RWPE1 (cell line): ENCODE results near the gene IFRD1.

Experiments
- CTCF ChIA-PET: fragments of 350-600 bp; sonication (Branson Sonifier 250); formaldehyde crosslinking; extraction: SDS; loops from one replicate; lab custom pipeline; 2021; lab: Yijun Ruan, JAX
- POLR2A ChIA-PET: fragments of 400-600 bp; formaldehyde crosslinking; extraction: SDS; loops from one replicate; lab custom pipeline; 2020; ENCODE audit warnings: antibody characterized with exemption; ENCODE audit not compliant: low non-redundant PET; lab: Yijun Ruan, JAX
- DNase-seq: peaks from one replicate; pipeline ENCODE4 v3.0.0; 2012; ENCODE audit warnings: low spot score
- H3K27ac ChIP-seq: fragments of 450-650 bp; 2 replicates; pipeline ENCODE4 v1.5.1; 2017
- CTCF ChIP-seq: fragments of 450-650 bp; conservative IDR thresholded peaks from 2 replicates; pipeline ENCODE4 v1.5.1; 2017; ENCODE audit warnings: low read depth, mild to moderate bottlenecking

The IFRD1 gene

GRCh38 chr7:112433289-112433688, 17.0 kb upstream of the IFRD1 start:
- no peak overlapping the region for H3K27ac ChIP-seq
- ChIA-PET CTCF (no interaction called here), POLR2A (no interaction called here)
- no peak for DNase-seq
- TF ChIP-seq CTCF, result no peak

- TF ChIP-seq CTCF, result no peak
- ChIA-PET CTCF (interaction anchor here (0.6 kb wide), 1 partner anchor 40 kb away, joined by 4 read pairs; no protein-coding TSS in a partner anchor), POLR2A (no interaction called here)
- DNase-seq, result no peak
- H3K27ac ChIP-seq, result no peak overlapping the region
These were observed 13.2 kb upstream of the IFRD1 start for GRCh38 chr7:112437072-112437471.

- DNase-seq, result no peak
- ChIA-PET POLR2A (no interaction called here), CTCF (no interaction called here)
- no peak for TF ChIP-seq CTCF
- no peak overlapping the region for H3K27ac ChIP-seq
These were observed 10.8 kb upstream of the IFRD1 start for GRCh38 chr7:112439476-112439875.

- CTCF ChIA-PET, result no interaction called here
- DNase-seq, result no peak
- no peak for TF ChIP-seq CTCF
- no peak overlapping the region for H3K27ac ChIP-seq
- POLR2A ChIA-PET, result no interaction called here
These were observed 8.1 kb upstream of the IFRD1 start for GRCh38 chr7:112442210-112442609.

- CTCF ChIA-PET, result no interaction called here
- TF ChIP-seq CTCF, result no peak
- no peak for DNase-seq
- no peak overlapping the region for H3K27ac ChIP-seq
- POLR2A ChIA-PET, result no interaction called here
These were observed 5.8 kb upstream of the IFRD1 start for GRCh38 chr7:112444505-112444904.

- no peak overlapping the region for H3K27ac ChIP-seq
- TF ChIP-seq CTCF, result no peak
- CTCF ChIA-PET, result no interaction called here
- POLR2A ChIA-PET, result no interaction called here
- no peak for DNase-seq
These were observed 3.8 kb upstream of the IFRD1 start for GRCh38 chr7:112446431-112446830.

GRCh38 chr7:112447406-112447805, 2.9 kb upstream of the IFRD1 start:
- ChIA-PET CTCF (interaction anchor here (0.7 kb wide), 1 partner anchor 191 kb away, joined by 3 read pairs; no protein-coding TSS in a partner anchor), POLR2A (no interaction called here)
- no peak for DNase-seq
- no peak for TF ChIP-seq CTCF
- no peak overlapping the region for H3K27ac ChIP-seq
